Measurements from ENCODE around the gene PTPRG. TPM values are rescaled to one million over a fixed set of nuclear protein-coding genes. Genes with fewer than 3 reads are reported as not detected.

Gene PTPRG
- total and polyA plus RNA-seq, 4 donors: 3.6 to 35.6 (median 8.1) TPM

- DNase-seq (ENCODE audit: low spot score): no peak
- TF ChIP-seq FOXA1 (IDR thresholded peaks at IDR 0.05) (no peak), EGR1 (IDR thresholded peaks at IDR 0.05; ENCODE audit: low read depth in 2 of 2) (no peak), CTCF (IDR thresholded peaks at IDR 0.05; ENCODE audit: low read depth, low read length, missing input control) (no peak)
- peaks cover 0 to 2% (median 0%) of the 10 kb centered on the region in 4 donors for H3K9me3 ChIP-seq (ENCODE audit: control insufficient read depth in 4 of 4, low read length in 3 of 4)
- no peak overlapping the region for H3K9ac ChIP-seq (ENCODE audit: low read depth in 1 of 2, low read length in 2 of 2)
- no peak overlapping the region for H3K4me3 ChIP-seq (ENCODE audit: low read depth in 1 of 3, low read length in 3 of 3)
- H3K27ac ChIP-seq (ENCODE audit: low read depth in 1 of 2, low read length in 2 of 2): no peak overlapping the region
- H3K4me1 ChIP-seq (ENCODE audit: control insufficient read depth in 4 of 4, insufficient read depth in 4 of 4, low read length in 3 of 4): peaks cover 0 to 3% (median 0%) of the 10 kb centered on the region in 4 donors
- H3K36me3 ChIP-seq (ENCODE audit: control insufficient read depth in 4 of 4, insufficient read depth in 3 of 4, low read depth in 1 of 4, low read length in 3 of 4): no peaks in the 10 kb centered on the region
- no peaks in the 10 kb centered on the region for H3K27me3 ChIP-seq (ENCODE audit: control insufficient read depth in 4 of 4, insufficient read depth in 4 of 4, low read length in 3 of 4)
- WGBS: 90% methylated on average over 5 of the region's 5 CpGs
Observed at GRCh38 chr3:62011666-62012065, 450.3 kb downstream of the PTPRG start.

GRCh38 chr3:62013951-62014350 is 452.6 kb downstream of the PTPRG start:
- DNase-seq (ENCODE audit: low spot score): no peak
- no peak for TF ChIP-seq HNF4A (conservative IDR thresholded peaks at IDR 0.05)
- TF ChIP-seq NR2F2 (IDR thresholded peaks at IDR 0.05): no peak
- TF ChIP-seq ATF3 (IDR thresholded peaks at IDR 0.05): no peak
- TF ChIP-seq ZBTB33 (IDR thresholded peaks at IDR 0.05): no peak
- no peak overlapping the region for H3K4me3 ChIP-seq (ENCODE audit: low read depth in 1 of 3, low read length in 3 of 3)
- peaks cover 0 to 2% (median 0%) of the 10 kb centered on the region in 4 donors for H3K9me3 ChIP-seq (ENCODE audit: control insufficient read depth in 4 of 4, low read length in 3 of 4)
- H3K36me3 ChIP-seq (ENCODE audit: control insufficient read depth in 4 of 4, insufficient read depth in 3 of 4, low read depth in 1 of 4, low read length in 3 of 4): peaks cover 0 to 3% (median 0%) of the 10 kb centered on the region in 4 donors
- no peaks in the 10 kb centered on the region for H3K27me3 ChIP-seq (ENCODE audit: control insufficient read depth in 4 of 4, insufficient read depth in 4 of 4, low read length in 3 of 4)
- H3K4me1 ChIP-seq (ENCODE audit: control insufficient read depth in 4 of 4, insufficient read depth in 4 of 4, low read length in 3 of 4): peaks cover 0 to 3% (median 0%) of the 10 kb centered on the region in 4 donors
- WGBS: 93% methylated on average over 7 of the region's 7 CpGs
- no peak overlapping the region for H3K9ac ChIP-seq (ENCODE audit: low read depth in 1 of 2, low read length in 2 of 2)
- no peak overlapping the region for H3K27ac ChIP-seq (ENCODE audit: low read depth in 1 of 2, low read length in 2 of 2)

- H3K4me3 ChIP-seq (ENCODE audit: low read depth in 1 of 3, low read length in 3 of 3): no peak overlapping the region
- no peak for TF ChIP-seq FOXA1 (IDR thresholded peaks at IDR 0.05)
- no peak for TF ChIP-seq ATF3 (IDR thresholded peaks at IDR 0.05)
- TF ChIP-seq MAX (IDR thresholded peaks at IDR 0.05): no peak
- TF ChIP-seq FOXA2 (IDR thresholded peaks at IDR 0.05): no peak
- TF ChIP-seq NR2F2 (IDR thresholded peaks at IDR 0.05): no peak
- no peak for TF ChIP-seq EGR1 (IDR thresholded peaks at IDR 0.05; ENCODE audit: low read depth in 2 of 2)
- no peak for TF ChIP-seq SP1 (IDR thresholded peaks at IDR 0.05)
- no peak for TF ChIP-seq REST (IDR thresholded peaks at IDR 0.05)
- no peak for TF ChIP-seq JUND (IDR thresholded peaks at IDR 0.05)
- no peak for TF ChIP-seq RAD21 (IDR thresholded peaks at IDR 0.05)
- TF ChIP-seq GABPA (IDR thresholded peaks at IDR 0.05 in 1 of 2, conservative IDR thresholded peaks at IDR 0.05 in 1 of 2): no peak
- no peak for TF ChIP-seq CTCF (IDR thresholded peaks at IDR 0.05; ENCODE audit: low read depth, low read length, missing input control)
- peaks cover 0 to 3% (median 0%) of the 10 kb centered on the region in 4 donors for H3K4me1 ChIP-seq (ENCODE audit: control insufficient read depth in 4 of 4, insufficient read depth in 4 of 4, low read length in 3 of 4)
- DNase-seq (ENCODE audit: low spot score): no peak
- WGBS: 80% methylated on average over 3 of the region's 3 CpGs
- no peak overlapping the region for H3K27ac ChIP-seq (ENCODE audit: low read depth in 1 of 2, low read length in 2 of 2)
- peaks cover 0 to 3% (median 0%) of the 10 kb centered on the region in 4 donors for H3K36me3 ChIP-seq (ENCODE audit: control insufficient read depth in 4 of 4, insufficient read depth in 3 of 4, low read depth in 1 of 4, low read length in 3 of 4)
- H3K9me3 ChIP-seq (ENCODE audit: control insufficient read depth in 4 of 4, low read length in 3 of 4): peaks cover 0 to 2% (median 0%) of the 10 kb centered on the region in 4 donors
- H3K9ac ChIP-seq (ENCODE audit: low read depth in 1 of 2, low read length in 2 of 2): no peak overlapping the region
- no peaks in the 10 kb centered on the region for H3K27me3 ChIP-seq (ENCODE audit: control insufficient read depth in 4 of 4, insufficient read depth in 4 of 4, low read length in 3 of 4)
Observed at GRCh38 chr3:62015111-62015510, 453.7 kb downstream of the PTPRG start.

Data from liver (tissue), 9 donors.